SK-N-SH (cell line): ENCODE data around the gene CHIC2. TPM values are rescaled to one million over a fixed set of nuclear protein-coding genes. Genes with fewer than 3 reads are reported as not detected.

Experiments used
- CTCF ChIA-PET: fragments of 300-600, 350-600 bp; formaldehyde crosslinking; extraction: SDS; loops from one replicate; lab custom pipeline; 2021; lab: Yijun Ruan, JAX
- POLR2A ChIA-PET: fragments of 350-600 bp; sonication (Branson Sonifier 250); formaldehyde crosslinking; extraction: SDS; loops from one replicate; lab custom pipeline; 2020; ENCODE audit warnings: antibody characterized with exemption, inconsistent platforms; lab: Yijun Ruan, JAX
- DNase-seq: peaks from one replicate; pipeline ENCODE4 v3.0.0; 2012
- H2AFZ ChIP-seq: fragments of 200-600 bp; sonication (generic); 2 replicates; pipeline ENCODE4 v1.8.1; 2016; ENCODE audit warnings: antibody characterized with exemption, mild to moderate bottlenecking, low read depth
- H3F3A ChIP-seq: fragments of 200-600 bp; sonication (generic); replicated peaks from 2 replicates; pipeline ENCODE3; 2016; ENCODE audit warnings: antibody characterized with exemption, mild to moderate bottlenecking; ENCODE audit not compliant: insufficient read depth
- H3K27ac ChIP-seq, 2 experiments: fragments of 200-500 bp in 1 of 2; fragments of 200-600 bp in 1 of 2; sonication (Bioruptor generic) in 1 of 2; sonication (generic), shearing (Covaris generic) in 1 of 2; 2 replicates each; pipeline versions ENCODE4 v1.5.1 to v1.6.1; 2014 to 2016; ENCODE audit warnings: low read depth in 2 of 2, inconsistent platforms in 1 of 2, low read length in 1 of 2, mild to moderate bottlenecking in 1 of 2, mixed read lengths in 1 of 2
- H3K27me3 ChIP-seq: fragments of 200-600 bp; sonication (generic), shearing (Covaris generic); 2 replicates; pipeline ENCODE4 v1.6.1; 2016; ENCODE audit warnings: mixed run types; ENCODE audit not compliant: insufficient read depth
- H3K36me3 ChIP-seq, 2 experiments: fragments of 200-500 bp in 1 of 2; fragments of 200-600 bp in 1 of 2; sonication (Bioruptor generic) in 1 of 2; sonication (generic) in 1 of 2; replicated peaks in 1 of 2; 2 replicates each; pipeline versions ENCODE3 to v1.5.1; 2014 to 2016; ENCODE audit warnings: low read length in 1 of 2, mild to moderate bottlenecking in 1 of 2; ENCODE audit not compliant: insufficient read depth in 2 of 2, control insufficient read depth in 1 of 2
- H3K4me1 ChIP-seq, 2 experiments: fragments of 200-500 bp in 1 of 2; fragments of 200-600 bp in 1 of 2; sonication (Bioruptor generic) in 1 of 2; sonication (generic), shearing (Covaris generic) in 1 of 2; 2 replicates each; pipeline versions ENCODE4 v1.5.1 to v1.6.1; 2014 to 2016; ENCODE audit warnings: low read depth in 1 of 2, low read length in 1 of 2, mixed run types in 1 of 2; ENCODE audit not compliant: insufficient read depth in 2 of 2, control insufficient read depth in 1 of 2
- H3K4me2 ChIP-seq: fragments of 200-600 bp; sonication (generic), shearing (Covaris generic); 2 replicates; pipeline ENCODE4 v1.6.1; 2017; ENCODE audit warnings: mixed run types
- H3K4me3 ChIP-seq, 2 experiments: fragments of 200-500 bp in 1 of 2; fragments of 200-600 bp in 1 of 2; sonication (Bioruptor generic) in 1 of 2; sonication (generic), shearing (Covaris generic) in 1 of 2; 2 replicates each; pipeline versions ENCODE4 v1.5.1 to v1.8.1; 2014 to 2016; ENCODE audit warnings: low read depth in 2 of 2, inconsistent platforms in 1 of 2, low read length in 1 of 2, mild to moderate bottlenecking in 1 of 2, mixed read lengths in 1 of 2, moderate library complexity in 1 of 2
- H3K79me2 ChIP-seq: fragments of 200-600 bp; sonication (generic); 2 replicates; pipeline ENCODE4 v1.8.1; 2017; ENCODE audit warnings: mild to moderate bottlenecking; ENCODE audit not compliant: insufficient read depth
- H3K9ac ChIP-seq: fragments of 200-600 bp; sonication (generic); 2 replicates; pipeline ENCODE4 v1.6.1; 2017; ENCODE audit warnings: mixed run types
- H3K9me2 ChIP-seq: fragments of 200-600 bp; sonication (generic); 2 replicates; pipeline ENCODE4 v1.6.1; 2017; ENCODE audit warnings: mixed run types
- H3K9me3 ChIP-seq: fragments of 200-600 bp; sonication (generic); 2 replicates; pipeline ENCODE4 v1.6.1; 2017; ENCODE audit warnings: mixed run types, mild to moderate bottlenecking, moderate library complexity
- H4K20me1 ChIP-seq: fragments of 200-600 bp; sonication (generic); 2 replicates; pipeline ENCODE4 v1.6.1; 2017; ENCODE audit warnings: mild to moderate bottlenecking, mixed run types; ENCODE audit not compliant: insufficient read depth
- EP300 ChIP-seq, 2 experiments: IDR thresholded peaks; 2 replicates each; pipeline versions ENCODE4 v1.4.0 to v1.6.1; 2012; ENCODE audit warnings: borderline replicate concordance in 1 of 2, low read depth in 1 of 2, low read length in 1 of 2
- EZH2phosphoT487 ChIP-seq: fragments of 200-600 bp; sonication (generic); IDR thresholded peaks from 2 replicates; pipeline ENCODE4 v1.6.1; 2017; ENCODE audit warnings: low read depth, mixed run types, mild to moderate bottlenecking, antibody characterized with exemption, moderate library complexity, borderline replicate concordance
- FOSL2 ChIP-seq: IDR thresholded peaks from 2 replicates; pipeline ENCODE4 v1.4.0; 2012; ENCODE audit warnings: low read depth, mild to moderate bottlenecking, moderate library complexity, borderline replicate concordance
- GABPA ChIP-seq: IDR thresholded peaks from 2 replicates; pipeline ENCODE4 v1.4.0; 2012; ENCODE audit warnings: low read depth, mild to moderate bottlenecking
- JUND ChIP-seq: IDR thresholded peaks from 2 replicates; pipeline ENCODE4 v1.4.0; 2012
- NFIC ChIP-seq: IDR thresholded peaks from 2 replicates; pipeline ENCODE4 v1.4.0; 2012; ENCODE audit warnings: borderline replicate concordance
- POLR2AphosphoS5 ChIP-seq: IDR thresholded peaks from 2 replicates; pipeline ENCODE4 v1.6.1; 2012; ENCODE audit warnings: low read depth, low read length
- SMC3 ChIP-seq: IDR thresholded peaks from 2 replicates; pipeline ENCODE4 v1.6.1; 2012; ENCODE audit warnings: low read depth, low read length, improper control_type of control experiment
- YY1 ChIP-seq: IDR thresholded peaks from 2 replicates; pipeline ENCODE4 v1.4.0; 2012; ENCODE audit warnings: low read depth, mild to moderate bottlenecking
- WGBS: methylation state at CpG from one replicate; pipeline ENCODE4 v1.1.6; 2017; ENCODE audit warnings: low lambda C conversion rate; 5-methylcytosine and 5-hydroxymethylcytosine counted together
- polyA plus RNA-seq, 3 experiments: library from polyadenylated mRNA; depleted of rRNA; stranded (reverse); fragments of >200 nt; gene quantifications; 2 replicates each; pipeline ENCODE4 v1.2.3, GENCODE V29; 2012
- TF ChIP-seq, protein P1 (sequence below): IDR thresholded peaks from 2 replicates; pipeline ENCODE4 v1.4.0; 2012; ENCODE audit warnings: low read depth, borderline replicate concordance
- TF ChIP-seq, protein P2 (sequence below): IDR thresholded peaks from 2 replicates; pipeline ENCODE4 v1.4.0; 2012; ENCODE audit warnings: low read depth, borderline replicate concordance
- TF ChIP-seq, protein P3 (sequence below): fragments of 150-350 bp; IDR thresholded peaks from 2 replicates; pipeline ENCODE4 v1.6.1; 2017; ENCODE audit warnings: antibody characterized with exemption, low read length, low read depth, borderline replicate concordance
- TF ChIP-seq, protein P4 (sequence below): fragments of 200-600 bp; sonication (generic); IDR thresholded peaks from 2 replicates; pipeline ENCODE4 v1.6.1; 2017; ENCODE audit warnings: antibody characterized with exemption, mild to moderate bottlenecking, moderate library complexity

The CHIC2 gene
- polyA plus RNA-seq, 1 of the 3 experiments (the other 2 are of a cell fraction), result 26.8 TPM

DNA sequence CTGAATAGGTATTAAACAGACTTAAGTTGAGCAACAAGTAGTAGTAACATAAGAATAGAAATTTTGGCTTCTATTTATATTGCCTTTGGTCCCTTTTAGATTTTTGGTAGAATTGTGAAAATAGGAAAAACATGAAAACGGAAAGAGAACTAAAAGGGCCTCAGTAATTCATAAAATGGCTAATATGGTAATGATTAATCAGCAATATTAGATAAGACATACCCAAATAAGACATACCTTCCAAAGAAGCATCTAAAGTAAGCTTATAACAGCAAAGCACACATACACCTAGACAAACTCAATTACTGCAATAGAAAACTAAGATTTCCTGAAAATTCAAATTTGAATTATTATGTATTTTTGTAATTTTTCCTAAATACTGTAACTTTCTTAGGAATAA is 46.4 kb downstream of the CHIC2 start:
- Histone ChIP-seq H3K4me3 (no peak overlapping the region), H3K27ac (no peak overlapping the region), H3K4me1 (no peaks in the 10 kb centered on the region; a peak in 1 of 4 replicates), H3K9me3 (peaks cover 3% of the 10 kb centered on the region; the same call in 1 of the 2 replicates), H4K20me1 (peaks cover 55% of the 10 kb centered on the region), H3K79me2 (peaks cover 73% of the 10 kb centered on the region), H2AFZ (no peak overlapping the region), H3K9ac (no peak overlapping the region), H3F3A (peaks cover 14% of the 10 kb centered on the region), H3K36me3 (peaks cover 9 to 23% of the 10 kb centered on the region in 2 experiments), H3K27me3 (no peaks in the 10 kb centered on the region), H3K4me2 (no peak overlapping the region), H3K9me2 (no peaks in the 10 kb centered on the region)
- TF ChIP-seq JUND (no peak), YY1 (no peak), EP300 (IDR thresholded peaks at IDR 0.05; ENCODE audit: borderline replicate concordance in 1 of 2, low read depth in 1 of 2, low read length in 1 of 2) (no peak), FOSL2 (no peak), POLR2AphosphoS5 (no peak), NFIC (no peak), SMC3 (no peak), GABPA (no peak), EZH2phosphoT487 (no peak)
- TF ChIP-seq, protein P1, sequence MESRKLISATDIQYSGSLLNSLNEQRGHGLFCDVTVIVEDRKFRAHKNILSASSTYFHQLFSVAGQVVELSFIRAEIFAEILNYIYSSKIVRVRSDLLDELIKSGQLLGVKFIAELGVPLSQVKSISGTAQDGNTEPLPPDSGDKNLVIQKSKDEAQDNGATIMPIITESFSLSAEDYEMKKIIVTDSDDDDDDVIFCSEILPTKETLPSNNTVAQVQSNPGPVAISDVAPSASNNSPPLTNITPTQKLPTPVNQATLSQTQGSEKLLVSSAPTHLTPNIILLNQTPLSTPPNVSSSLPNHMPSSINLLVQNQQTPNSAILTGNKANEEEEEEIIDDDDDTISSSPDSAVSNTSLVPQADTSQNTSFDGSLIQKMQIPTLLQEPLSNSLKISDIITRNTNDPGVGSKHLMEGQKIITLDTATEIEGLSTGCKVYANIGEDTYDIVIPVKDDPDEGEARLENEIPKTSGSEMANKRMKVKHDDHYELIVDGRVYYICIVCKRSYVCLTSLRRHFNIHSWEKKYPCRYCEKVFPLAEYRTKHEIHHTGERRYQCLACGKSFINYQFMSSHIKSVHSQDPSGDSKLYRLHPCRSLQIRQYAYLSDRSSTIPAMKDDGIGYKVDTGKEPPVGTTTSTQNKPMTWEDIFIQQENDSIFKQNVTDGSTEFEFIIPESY, result no peak
- TF ChIP-seq, protein P2, sequence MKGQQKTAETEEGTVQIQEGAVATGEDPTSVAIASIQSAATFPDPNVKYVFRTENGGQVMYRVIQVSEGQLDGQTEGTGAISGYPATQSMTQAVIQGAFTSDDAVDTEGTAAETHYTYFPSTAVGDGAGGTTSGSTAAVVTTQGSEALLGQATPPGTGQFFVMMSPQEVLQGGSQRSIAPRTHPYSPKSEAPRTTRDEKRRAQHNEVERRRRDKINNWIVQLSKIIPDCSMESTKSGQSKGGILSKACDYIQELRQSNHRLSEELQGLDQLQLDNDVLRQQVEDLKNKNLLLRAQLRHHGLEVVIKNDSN, result no peak
- TF ChIP-seq, protein P3, sequence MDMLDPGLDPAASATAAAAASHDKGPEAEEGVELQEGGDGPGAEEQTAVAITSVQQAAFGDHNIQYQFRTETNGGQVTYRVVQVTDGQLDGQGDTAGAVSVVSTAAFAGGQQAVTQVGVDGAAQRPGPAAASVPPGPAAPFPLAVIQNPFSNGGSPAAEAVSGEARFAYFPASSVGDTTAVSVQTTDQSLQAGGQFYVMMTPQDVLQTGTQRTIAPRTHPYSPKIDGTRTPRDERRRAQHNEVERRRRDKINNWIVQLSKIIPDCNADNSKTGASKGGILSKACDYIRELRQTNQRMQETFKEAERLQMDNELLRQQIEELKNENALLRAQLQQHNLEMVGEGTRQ, result no peak
- TF ChIP-seq, protein P4, sequence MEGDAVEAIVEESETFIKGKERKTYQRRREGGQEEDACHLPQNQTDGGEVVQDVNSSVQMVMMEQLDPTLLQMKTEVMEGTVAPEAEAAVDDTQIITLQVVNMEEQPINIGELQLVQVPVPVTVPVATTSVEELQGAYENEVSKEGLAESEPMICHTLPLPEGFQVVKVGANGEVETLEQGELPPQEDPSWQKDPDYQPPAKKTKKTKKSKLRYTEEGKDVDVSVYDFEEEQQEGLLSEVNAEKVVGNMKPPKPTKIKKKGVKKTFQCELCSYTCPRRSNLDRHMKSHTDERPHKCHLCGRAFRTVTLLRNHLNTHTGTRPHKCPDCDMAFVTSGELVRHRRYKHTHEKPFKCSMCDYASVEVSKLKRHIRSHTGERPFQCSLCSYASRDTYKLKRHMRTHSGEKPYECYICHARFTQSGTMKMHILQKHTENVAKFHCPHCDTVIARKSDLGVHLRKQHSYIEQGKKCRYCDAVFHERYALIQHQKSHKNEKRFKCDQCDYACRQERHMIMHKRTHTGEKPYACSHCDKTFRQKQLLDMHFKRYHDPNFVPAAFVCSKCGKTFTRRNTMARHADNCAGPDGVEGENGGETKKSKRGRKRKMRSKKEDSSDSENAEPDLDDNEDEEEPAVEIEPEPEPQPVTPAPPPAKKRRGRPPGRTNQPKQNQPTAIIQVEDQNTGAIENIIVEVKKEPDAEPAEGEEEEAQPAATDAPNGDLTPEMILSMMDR, result no peak
- ChIA-PET POLR2A (no interaction called here), CTCF (no interaction called here)
- no peak for DNase-seq
- WGBS, result 97% methylated on average over 1 of the region's 1 CpG
